Measurements from ENCODE around the gene RPL14.

- TF ChIP-seq EP300 (IDR thresholded peaks at IDR 0.05) (no peak), BCL3 (IDR thresholded peaks at IDR 0.05) (peak; percentile 53; the same call in 1 of the 3 replicates)
Measured at GRCh38 chr3:40505599-40506462, 48.7 kb downstream of the RPL14 start, which contains the start of gene ZNF620.
